HG02885 (cell line): ENCODE measurements around the gene CHMP5.

Source experiments
- ATAC-seq: cut with Tn5 transposase; IDR thresholded peaks from one replicate; pipeline ENCODE4 v1.9.1; 2021; ENCODE audit warnings: mild to moderate bottlenecking; ENCODE audit not compliant: unreplicated experiment, poor library complexity

CHMP5 gene

DNA sequence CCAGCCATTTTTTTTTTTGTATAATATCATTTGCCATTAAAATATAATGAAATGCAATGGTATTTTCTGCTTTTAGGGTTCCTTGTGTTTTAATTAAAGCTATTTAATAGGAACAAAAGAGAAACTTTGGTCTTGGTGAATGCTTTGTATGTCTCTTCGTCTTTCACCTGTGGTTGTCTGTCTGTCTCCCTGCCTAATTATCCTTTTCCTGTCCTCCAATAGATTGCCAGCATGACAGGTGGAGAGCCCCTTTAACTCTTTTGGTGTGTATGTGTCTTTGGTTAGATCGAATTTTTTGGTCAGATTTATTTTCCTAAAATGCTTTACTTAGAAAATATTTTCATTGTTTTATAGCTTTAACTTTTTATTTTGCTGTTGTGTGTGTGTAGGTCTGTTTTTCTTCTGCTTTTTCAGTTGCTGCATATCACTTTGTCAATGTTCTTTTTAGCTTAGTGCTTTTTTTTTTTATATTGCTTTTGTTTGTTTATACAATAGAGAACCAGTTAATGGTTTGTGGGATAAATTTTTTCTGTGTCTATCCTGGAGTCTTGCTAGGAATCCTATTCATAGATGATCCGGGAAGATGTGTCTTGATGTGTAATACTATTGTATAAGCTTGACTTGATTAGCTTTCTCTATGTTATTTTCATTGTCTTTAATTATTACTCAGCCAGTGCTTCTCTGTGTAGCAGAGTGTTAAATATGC is 8.6 kb downstream of the CHMP5 start:
- no peak for ATAC-seq

GRCh38 chr9:33273972-33274328 is 9.1 kb downstream of the CHMP5 start:
- no peak for ATAC-seq

- ATAC-seq, result no peak
Observed at GRCh38 chr9:33277484-33277883, 12.6 kb downstream of the CHMP5 start.

- ATAC-seq, result no peak
Observed at GRCh38 chr9:33285502-33285901, 20.7 kb downstream of the CHMP5 start.

DNA sequence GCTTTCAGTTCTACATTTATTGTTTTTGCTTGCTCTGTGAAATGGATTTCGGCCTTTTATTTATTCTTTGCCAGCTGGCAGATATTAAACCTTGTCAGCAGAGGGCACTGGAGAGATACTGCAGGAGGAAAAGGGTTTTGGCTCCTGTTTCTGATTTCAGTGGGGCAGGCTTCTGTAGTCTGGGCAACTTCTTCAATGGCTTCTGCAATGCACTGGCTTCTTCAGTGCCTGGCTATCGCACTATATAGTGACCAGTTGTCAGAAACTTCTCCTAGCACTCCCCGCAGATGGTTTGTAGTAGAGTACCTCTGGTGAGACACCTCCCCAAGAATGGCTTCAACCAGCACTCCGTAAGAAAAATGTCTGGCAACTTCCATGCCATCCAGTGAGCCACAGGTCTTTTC is 22.2 kb downstream of the CHMP5 start:
- no peak for ATAC-seq

DNA sequence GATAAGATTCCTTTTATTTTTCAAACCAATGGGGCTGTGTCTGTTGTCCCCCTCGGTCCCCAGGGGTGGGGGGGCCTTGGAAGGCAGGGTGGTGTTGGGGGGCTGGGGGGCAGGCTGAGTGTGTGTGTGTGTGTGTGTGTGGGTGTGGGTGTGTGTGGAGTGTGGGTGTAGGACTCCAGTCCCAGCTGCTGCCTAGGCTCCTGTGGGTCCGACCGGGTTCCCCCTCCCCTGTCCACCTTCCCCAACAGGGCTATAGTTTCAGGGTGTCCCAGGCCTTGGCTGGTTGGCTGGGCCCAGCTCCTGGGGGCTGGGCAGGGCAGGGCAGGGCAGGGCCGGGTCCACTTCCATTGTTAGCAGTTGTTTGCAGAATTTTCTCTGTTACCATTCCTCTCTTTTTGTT is 23.4 kb downstream of the CHMP5 start:
- ATAC-seq, result no peak

GRCh38 chr9:33288828-33289483 is 24.1 kb downstream of the CHMP5 start:
- ATAC-seq, result no peak

GRCh38 chr9:33289496-33289895 is 24.6 kb downstream of the CHMP5 start:
- ATAC-seq, result no peak

DNA sequence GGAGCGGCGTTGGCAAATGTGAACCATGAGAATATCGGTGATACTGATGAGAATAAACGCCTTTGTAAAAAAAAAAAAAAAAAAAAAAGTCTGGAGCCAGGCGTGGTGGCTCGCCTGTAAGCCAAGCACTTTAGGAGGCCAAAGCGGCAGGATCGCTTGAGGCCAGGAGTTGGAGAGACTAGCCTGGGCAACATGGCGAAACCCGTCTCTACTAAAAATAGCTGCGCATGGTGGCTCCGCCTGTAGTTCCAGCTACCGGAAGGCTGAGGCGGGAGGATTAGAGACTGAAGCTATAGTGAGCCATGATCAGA is 25.0 kb downstream of the CHMP5 start:
- no peak for ATAC-seq

GRCh38 chr9:33290247-33291030 is 25.6 kb downstream of the CHMP5 start, which contains the start of gene NFX1:
Gene NFX1, plus strand, starts transcription at chr9:33290516. Its CDS starts 57 bp downstream, at chr9:33290573.
- peak; percentile 90 for ATAC-seq

- no peak for ATAC-seq
Observed at GRCh38 chr9:33291031-33291397, 26.2 kb downstream of the CHMP5 start.

DNA sequence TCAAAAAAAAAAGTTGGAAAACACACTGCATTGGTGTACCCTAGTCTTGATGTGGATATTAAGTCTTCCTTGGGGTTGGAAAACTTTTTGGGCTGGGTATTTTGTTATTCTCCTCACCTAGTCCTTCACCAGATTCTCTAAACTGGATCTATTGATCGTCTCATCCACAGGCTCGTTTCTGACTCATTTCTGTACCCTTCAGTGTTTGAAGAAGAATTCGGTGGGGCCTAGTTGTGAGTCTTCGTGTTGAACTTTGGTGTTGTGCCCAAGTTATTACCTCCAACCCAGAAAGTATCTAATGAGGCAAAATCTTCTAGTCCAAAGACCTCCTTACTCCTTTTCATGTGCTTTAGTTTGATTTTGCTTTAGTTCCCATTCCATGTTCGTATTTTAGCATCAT is 27.1 kb downstream of the CHMP5 start:
- no peak for ATAC-seq

DNA sequence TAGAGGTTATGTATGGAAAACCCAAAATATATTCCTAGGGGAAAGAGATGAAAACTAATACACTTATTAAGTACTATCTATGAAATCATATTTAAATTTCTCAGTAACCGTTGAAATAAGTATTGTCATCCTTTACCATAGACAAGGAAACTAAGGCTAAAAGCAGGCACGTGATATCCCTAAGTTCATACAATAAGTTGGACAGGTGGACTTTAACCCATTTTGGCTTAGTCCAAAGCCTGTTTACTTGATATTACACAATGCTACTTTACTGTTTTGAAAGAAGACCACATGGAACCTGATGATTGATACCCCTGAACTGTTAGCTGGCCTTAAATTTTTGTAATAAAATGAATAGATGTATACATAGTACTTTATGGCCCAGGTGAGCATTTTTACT is 28.9 kb downstream of the CHMP5 start:
- ATAC-seq, result no peak

DNA sequence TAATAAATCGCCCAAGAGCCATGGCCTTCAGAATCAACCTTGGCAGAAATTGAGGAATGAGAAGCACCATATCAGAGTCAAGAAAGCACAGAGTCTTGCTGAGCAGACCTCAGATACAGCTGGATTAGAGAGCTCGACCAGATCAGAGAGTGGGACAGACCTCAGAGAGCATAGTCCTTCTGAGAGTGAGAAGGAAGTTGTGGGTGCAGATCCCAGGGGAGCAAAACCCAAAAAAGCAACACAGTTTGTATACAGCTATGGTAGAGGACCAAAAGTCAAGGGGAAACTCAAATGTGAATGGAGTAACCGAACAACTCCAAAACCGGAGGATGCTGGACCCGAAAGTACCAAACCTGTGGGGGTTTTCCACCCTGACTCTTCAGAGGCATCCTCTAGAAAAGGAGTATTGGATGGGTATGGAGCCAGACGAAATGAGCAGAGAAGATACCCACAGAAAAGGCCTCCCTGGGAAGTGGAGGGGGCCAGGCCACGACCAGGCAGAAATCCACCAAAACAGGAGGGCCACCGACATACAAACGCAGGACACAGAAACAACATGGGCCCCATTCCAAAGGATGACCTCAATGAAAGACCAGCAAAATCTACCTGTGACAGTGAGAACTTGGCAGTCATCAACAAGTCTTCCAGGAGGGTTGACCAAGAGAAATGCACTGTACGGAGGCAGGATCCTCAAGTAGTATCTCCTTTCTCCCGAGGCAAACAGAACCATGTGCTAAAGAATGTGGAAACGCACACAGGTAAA is 30.0 kb downstream of the CHMP5 start:
- ATAC-seq, result no peak

DNA sequence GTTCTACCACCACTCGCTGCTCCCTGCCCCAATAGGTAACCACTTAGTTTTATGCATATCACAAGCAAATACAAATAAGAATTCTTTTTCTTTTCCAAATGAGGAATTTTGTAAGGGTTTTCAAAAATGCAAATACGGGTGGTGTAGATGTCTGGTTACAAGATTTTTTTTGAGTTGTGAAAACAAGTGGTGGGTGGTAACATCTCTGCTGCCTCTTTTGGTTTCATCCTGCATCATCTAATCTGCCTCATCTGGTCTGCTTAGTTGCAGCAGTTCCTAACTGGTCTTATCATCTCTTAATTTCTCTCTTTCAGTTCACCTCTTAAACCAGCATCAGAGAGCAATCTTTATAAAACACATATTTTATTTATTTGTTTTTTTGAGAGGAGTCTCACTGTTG is 30.7 kb downstream of the CHMP5 start:
- ATAC-seq, result peak; percentile 50

GRCh38 chr9:33297432-33297831 is 32.6 kb downstream of the CHMP5 start:
- ATAC-seq, result peak; percentile 92

DNA sequence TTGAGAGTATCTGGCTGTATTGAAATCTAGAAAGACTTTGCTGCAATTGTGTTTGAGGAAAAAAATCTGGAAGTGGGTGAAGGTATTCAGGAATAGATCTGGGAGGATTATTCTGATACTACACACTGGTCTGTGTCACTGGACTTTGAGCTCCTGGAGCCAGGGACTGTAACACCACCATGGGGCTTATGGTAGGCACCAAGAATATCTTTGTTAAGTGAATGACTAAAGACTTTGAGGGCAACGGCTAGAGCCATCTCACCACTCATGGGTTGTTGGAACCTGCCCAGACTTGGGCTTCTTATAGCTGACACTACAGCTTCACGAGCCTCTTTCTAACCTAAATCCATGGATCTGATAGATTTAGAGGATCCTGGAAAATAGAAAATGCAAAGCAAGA is 35.7 kb downstream of the CHMP5 start:
- no peak for ATAC-seq

- ATAC-seq, result peak; percentile 61
Observed at GRCh38 chr9:33304362-33304761, 39.5 kb downstream of the CHMP5 start.

GRCh38 chr9:33306037-33306436 is 41.2 kb downstream of the CHMP5 start:
- ATAC-seq, result no peak

GRCh38 chr9:33307067-33307466 is 42.2 kb downstream of the CHMP5 start:
- no peak for ATAC-seq

DNA sequence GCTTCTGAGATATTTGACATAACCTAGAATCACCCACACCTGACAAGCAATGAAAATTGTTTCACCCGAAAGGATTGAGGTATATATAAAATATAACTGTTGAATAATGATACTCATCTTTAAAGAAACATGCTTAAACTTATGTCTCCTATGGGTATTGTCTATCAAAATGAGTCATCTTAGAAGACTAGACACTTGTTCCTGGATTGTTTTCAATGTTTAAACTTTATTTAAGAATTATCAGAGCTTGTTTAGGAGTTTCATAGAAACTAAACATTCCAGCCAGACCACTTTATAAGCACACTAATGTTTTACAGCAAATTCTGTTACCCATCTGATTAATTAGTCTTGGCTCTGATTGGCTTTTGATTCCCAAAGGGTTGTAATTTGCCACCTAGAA is 45.1 kb downstream of the CHMP5 start:
- no peak for ATAC-seq
